ENCODE results near the gene REV3L.

REV3L gene

GRCh38 chr6:111277819-111278218 lies 205.2 kb downstream of the REV3L start:
- H3K36me3 ChIP-seq (ENCODE audit: insufficient read depth): no peaks in the 10 kb centered on the region
- H3K27ac ChIP-seq: no peak overlapping the region
- no peaks in the 10 kb centered on the region for H4K20me1 ChIP-seq (ENCODE audit: insufficient read depth)
- H3K9ac ChIP-seq: no peak overlapping the region
- TF ChIP-seq, protein P1, sequence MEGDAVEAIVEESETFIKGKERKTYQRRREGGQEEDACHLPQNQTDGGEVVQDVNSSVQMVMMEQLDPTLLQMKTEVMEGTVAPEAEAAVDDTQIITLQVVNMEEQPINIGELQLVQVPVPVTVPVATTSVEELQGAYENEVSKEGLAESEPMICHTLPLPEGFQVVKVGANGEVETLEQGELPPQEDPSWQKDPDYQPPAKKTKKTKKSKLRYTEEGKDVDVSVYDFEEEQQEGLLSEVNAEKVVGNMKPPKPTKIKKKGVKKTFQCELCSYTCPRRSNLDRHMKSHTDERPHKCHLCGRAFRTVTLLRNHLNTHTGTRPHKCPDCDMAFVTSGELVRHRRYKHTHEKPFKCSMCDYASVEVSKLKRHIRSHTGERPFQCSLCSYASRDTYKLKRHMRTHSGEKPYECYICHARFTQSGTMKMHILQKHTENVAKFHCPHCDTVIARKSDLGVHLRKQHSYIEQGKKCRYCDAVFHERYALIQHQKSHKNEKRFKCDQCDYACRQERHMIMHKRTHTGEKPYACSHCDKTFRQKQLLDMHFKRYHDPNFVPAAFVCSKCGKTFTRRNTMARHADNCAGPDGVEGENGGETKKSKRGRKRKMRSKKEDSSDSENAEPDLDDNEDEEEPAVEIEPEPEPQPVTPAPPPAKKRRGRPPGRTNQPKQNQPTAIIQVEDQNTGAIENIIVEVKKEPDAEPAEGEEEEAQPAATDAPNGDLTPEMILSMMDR (conservative IDR thresholded peaks at IDR 0.05; ENCODE audit: low read depth, low read length): no peak
- H3K79me2 ChIP-seq (ENCODE audit: insufficient read depth, low read depth): no peaks in the 10 kb centered on the region
- H3K27me3 ChIP-seq (ENCODE audit: insufficient read depth, low read depth): no peaks in the 10 kb centered on the region
- no peaks in the 10 kb centered on the region for H3K4me1 ChIP-seq (ENCODE audit: low read depth, poor library complexity, severe bottlenecking)
- H2AFZ ChIP-seq (ENCODE audit: low read depth): no peak overlapping the region
- no peak overlapping the region for H3K4me2 ChIP-seq
- no peak overlapping the region for H3K4me3 ChIP-seq (IDR thresholded peaks at IDR 0.05; ENCODE audit: insufficient read depth, low read depth, low read length)

- H3K4me3 ChIP-seq (IDR thresholded peaks at IDR 0.05; ENCODE audit: insufficient read depth, low read depth, low read length): no peak overlapping the region
- no peaks in the 10 kb centered on the region for H3K4me1 ChIP-seq (ENCODE audit: low read depth, poor library complexity, severe bottlenecking)
- H2AFZ ChIP-seq (ENCODE audit: low read depth): no peak overlapping the region
- H3K36me3 ChIP-seq (ENCODE audit: insufficient read depth): no peaks in the 10 kb centered on the region
- H4K20me1 ChIP-seq (ENCODE audit: insufficient read depth): no peaks in the 10 kb centered on the region
- H3K79me2 ChIP-seq (ENCODE audit: insufficient read depth, low read depth): no peaks in the 10 kb centered on the region
- H3K27me3 ChIP-seq (ENCODE audit: insufficient read depth, low read depth): no peaks in the 10 kb centered on the region
- H3K27ac ChIP-seq: no peak overlapping the region
- no peak overlapping the region for H3K4me2 ChIP-seq
- TF ChIP-seq, protein P1 (conservative IDR thresholded peaks at IDR 0.05; ENCODE audit: low read depth, low read length): no peak
- H3K9ac ChIP-seq: no peak overlapping the region
Observed at GRCh38 chr6:111276736-111277135, 206.3 kb downstream of the REV3L start.

- no peaks in the 10 kb centered on the region for H4K20me1 ChIP-seq (ENCODE audit: insufficient read depth)
- no peak overlapping the region for H3K4me2 ChIP-seq
- no peak overlapping the region for H3K27ac ChIP-seq
- H3K4me1 ChIP-seq (ENCODE audit: low read depth, poor library complexity, severe bottlenecking): no peaks in the 10 kb centered on the region
- H2AFZ ChIP-seq (ENCODE audit: low read depth): no peak overlapping the region
- H3K9ac ChIP-seq: no peak overlapping the region
- TF ChIP-seq, protein P1 (conservative IDR thresholded peaks at IDR 0.05; ENCODE audit: low read depth, low read length): no peak
- no peaks in the 10 kb centered on the region for H3K27me3 ChIP-seq (ENCODE audit: insufficient read depth, low read depth)
- no peaks in the 10 kb centered on the region for H3K79me2 ChIP-seq (ENCODE audit: insufficient read depth, low read depth)
- no peaks in the 10 kb centered on the region for H3K36me3 ChIP-seq (ENCODE audit: insufficient read depth)
- no peak overlapping the region for H3K4me3 ChIP-seq (IDR thresholded peaks at IDR 0.05; ENCODE audit: insufficient read depth, low read depth, low read length)
Observed at GRCh38 chr6:111276335-111276734, 206.7 kb downstream of the REV3L start.

DNA sequence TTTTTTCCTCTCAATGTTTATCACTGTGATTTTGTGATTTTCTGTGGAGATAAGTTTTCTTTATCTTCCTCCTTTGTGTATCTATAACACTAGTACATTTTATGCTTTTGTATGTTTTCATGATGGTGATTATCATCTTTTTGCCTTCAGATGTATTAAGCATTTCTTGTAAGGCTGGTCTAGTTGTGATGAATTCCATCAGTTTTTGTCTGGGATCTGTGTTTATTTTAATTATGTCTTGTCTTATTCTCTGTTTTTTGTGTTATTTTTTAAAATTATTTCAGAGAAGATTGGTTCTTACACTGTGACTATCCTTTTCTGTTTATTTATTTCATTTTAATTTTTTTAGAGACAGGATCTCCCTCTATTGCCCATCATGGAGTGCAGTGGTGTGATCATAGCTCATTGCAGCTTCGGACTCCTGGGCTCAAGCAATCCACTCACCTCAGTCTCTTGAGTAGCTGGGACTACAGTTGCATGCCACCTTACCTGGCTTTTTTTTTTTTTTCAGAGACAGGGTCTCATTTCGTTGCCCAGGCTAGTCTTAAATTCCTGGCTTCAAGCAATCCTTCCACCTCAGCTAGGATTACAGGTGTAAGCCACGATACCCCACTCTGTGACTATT lies 208.3 kb downstream of the REV3L start:
- Histone ChIP-seq H3K4me2 (no peak overlapping the region), H3K79me2 (ENCODE audit: insufficient read depth, low read depth) (no peaks in the 10 kb centered on the region), H3K4me1 (ENCODE audit: low read depth, poor library complexity, severe bottlenecking) (no peaks in the 10 kb centered on the region), H4K20me1 (ENCODE audit: insufficient read depth) (no peaks in the 10 kb centered on the region), H2AFZ (ENCODE audit: low read depth) (no peak overlapping the region), H3K27me3 (ENCODE audit: insufficient read depth, low read depth) (no peaks in the 10 kb centered on the region), H3K36me3 (ENCODE audit: insufficient read depth) (no peaks in the 10 kb centered on the region), H3K27ac (no peak overlapping the region), H3K9ac (no peak overlapping the region), H3K4me3 (IDR thresholded peaks at IDR 0.05; ENCODE audit: insufficient read depth, low read depth, low read length) (no peak overlapping the region)
- TF ChIP-seq, protein P1 (conservative IDR thresholded peaks at IDR 0.05; ENCODE audit: low read depth, low read length): no peak

Data from KMS-11 (cell line).